GM12878 (cell line): ENCODE data around the gene AP2B1. TPM values are rescaled to one million over a fixed set of nuclear protein-coding genes. Genes with fewer than 3 reads are reported as not detected.

Experiments
- CBX5 ChIP-seq: sonication (generic); IDR thresholded peaks from 2 replicates; pipeline ENCODE4 v1.6.1; 2016; ENCODE audit warnings: low read depth, moderate library complexity, mild to moderate bottlenecking, inconsistent platforms
- CHD1 ChIP-seq: IDR thresholded peaks from 2 replicates; pipeline ENCODE4 v1.6.1; 2012; ENCODE audit warnings: low read depth, low read length, improper control_type of control experiment
- EED ChIP-seq: sonication (generic); IDR thresholded peaks from 2 replicates; pipeline ENCODE4 v1.6.1; 2016; ENCODE audit warnings: antibody characterized with exemption, low read depth
- EGR1 ChIP-seq, 2 experiments: IDR thresholded peaks; 1 replicate in 1 of 2; 2 replicates in 1 of 2; pipeline ENCODE4 v1.6.1; 2011 to 2012; ENCODE audit warnings: low read depth in 2 of 2, low read length in 2 of 2, borderline replicate concordance in 1 of 2, mild to moderate bottlenecking in 1 of 2, moderate library complexity in 1 of 2
- GATAD2B ChIP-seq: fragments of 450-650 bp; conservative IDR thresholded peaks from 2 replicates; pipeline ENCODE4 v1.6.1; 2017; ENCODE audit warnings: low read depth, mild to moderate bottlenecking, moderate library complexity
- HCFC1 ChIP-seq: fragments of 150-350 bp; IDR thresholded peaks from 2 replicates; pipeline ENCODE4 v1.6.1; 2014; ENCODE audit warnings: low read length
- JUND ChIP-seq: IDR thresholded peaks from 2 replicates; pipeline ENCODE4 v1.6.1; 2012; ENCODE audit warnings: low read depth, mild to moderate bottlenecking, low read length, improper control_type of control experiment, moderate library complexity
- MXI1 ChIP-seq: fragments of 150-350 bp; IDR thresholded peaks from 2 replicates; pipeline ENCODE4 v1.6.1; 2011; ENCODE audit warnings: low read depth, mild to moderate bottlenecking, inconsistent platforms, low read length, improper control_type of control experiment
- NR2F1 ChIP-seq: fragments of 450-650 bp; conservative IDR thresholded peaks from 2 replicates; pipeline ENCODE4 v1.6.1; 2017; ENCODE audit warnings: mild to moderate bottlenecking
- RAD51 ChIP-seq: fragments of 450-650 bp; IDR thresholded peaks from 2 replicates; pipeline ENCODE4 v1.6.1; 2016; ENCODE audit warnings: moderate library complexity, mild to moderate bottlenecking, inconsistent platforms
- RBBP5 ChIP-seq: fragments of 200-600 bp; sonication (generic); conservative IDR thresholded peaks from 2 replicates; pipeline ENCODE4 v1.6.1; 2016
- SMAD5 ChIP-seq: IDR thresholded peaks from 2 replicates; pipeline ENCODE4 v1.6.1; 2016; ENCODE audit warnings: antibody characterized with exemption, low read depth
- SMARCA5 ChIP-seq: fragments of 450-650 bp; IDR thresholded peaks from 2 replicates; pipeline ENCODE4 v1.6.1; 2017; ENCODE audit warnings: mild to moderate bottlenecking
- SP1 ChIP-seq: IDR thresholded peaks from one replicate; pipeline ENCODE4 v1.6.1; 2011; ENCODE audit warnings: low read depth, low read length
- STAT3 ChIP-seq: IDR thresholded peaks from 2 replicates; pipeline ENCODE4 v1.6.1; 2011; ENCODE audit warnings: low read depth, low read length, improper control_type of control experiment
- YBX1 ChIP-seq: fragments of 450-650 bp; IDR thresholded peaks from 2 replicates; pipeline ENCODE4 v1.6.1; 2016; ENCODE audit warnings: antibody characterized with exemption
- ZBED1 ChIP-seq: IDR thresholded peaks from 2 replicates; pipeline ENCODE4 v1.6.1; 2016; ENCODE audit warnings: borderline replicate concordance
- ZNF274 ChIP-seq: IDR thresholded peaks from one replicate; pipeline ENCODE4 v1.8.0; 2011; ENCODE audit not compliant: insufficient read length, insufficient read depth
- polyA plus RNA-seq, 11 experiments: library from polyadenylated mRNA; depleted of rRNA in 4 of 11; unstranded in 6 of 11; stranded (reverse) in 5 of 11; fragments of >200 nt; fragmentation: Nextera tagmentation in 4 of 11; fragmentation: Illumina TruSeq in 1 of 11; extraction: Ambion mirVana in 4 of 11; extraction: Trizol in 1 of 11; gene quantifications; 1 replicate in 1 of 11; 2 replicates in 10 of 11; pipeline versions ENCODE4 v1.2.1 to v1.2.3, GENCODE V29; 2011 to 2016; ENCODE audit warnings: inconsistent platforms in 2 of 11, missing spikeins in 2 of 11, low read depth in 1 of 11
- total RNA-seq, 4 experiments: library from RNA; depleted of rRNA in 3 of 4; stranded (reverse); fragments of >200 nt in 3 of 4; fragmentation: Illumina TruSeq in 1 of 4; extraction: Trizol in 1 of 4; gene quantifications; 2 replicates each; pipeline versions ENCODE4 v1.2.1 to v1.2.3, GENCODE V29; 2013 to 2021
- TF ChIP-seq, protein P1 (sequence below): fragments of 450-650 bp; IDR thresholded peaks from 2 replicates; pipeline ENCODE4 v1.6.1; 2016; ENCODE audit warnings: mild to moderate bottlenecking, moderate library complexity, borderline replicate concordance
- TF ChIP-seq, protein P2 (sequence below): fragments of 450-650 bp; formaldehyde crosslinking; IDR thresholded peaks from 2 replicates; pipeline ENCODE4 v1.4.0; 2020; ENCODE audit warnings: mild to moderate bottlenecking, moderate library complexity
- TF ChIP-seq, protein P3 (sequence below): fragments of 450-650 bp; formaldehyde crosslinking; IDR thresholded peaks from 2 replicates; pipeline ENCODE4 v1.4.0; 2022; ENCODE audit warnings: mild to moderate bottlenecking, moderate library complexity

AP2B1 gene
- total and polyA plus RNA-seq, 10 of the 15 experiments (the other 5 are each of a cell fraction or from before 2014, with no cell fraction given), result 18.6 to 112 (median 53.9) TPM

DNA sequence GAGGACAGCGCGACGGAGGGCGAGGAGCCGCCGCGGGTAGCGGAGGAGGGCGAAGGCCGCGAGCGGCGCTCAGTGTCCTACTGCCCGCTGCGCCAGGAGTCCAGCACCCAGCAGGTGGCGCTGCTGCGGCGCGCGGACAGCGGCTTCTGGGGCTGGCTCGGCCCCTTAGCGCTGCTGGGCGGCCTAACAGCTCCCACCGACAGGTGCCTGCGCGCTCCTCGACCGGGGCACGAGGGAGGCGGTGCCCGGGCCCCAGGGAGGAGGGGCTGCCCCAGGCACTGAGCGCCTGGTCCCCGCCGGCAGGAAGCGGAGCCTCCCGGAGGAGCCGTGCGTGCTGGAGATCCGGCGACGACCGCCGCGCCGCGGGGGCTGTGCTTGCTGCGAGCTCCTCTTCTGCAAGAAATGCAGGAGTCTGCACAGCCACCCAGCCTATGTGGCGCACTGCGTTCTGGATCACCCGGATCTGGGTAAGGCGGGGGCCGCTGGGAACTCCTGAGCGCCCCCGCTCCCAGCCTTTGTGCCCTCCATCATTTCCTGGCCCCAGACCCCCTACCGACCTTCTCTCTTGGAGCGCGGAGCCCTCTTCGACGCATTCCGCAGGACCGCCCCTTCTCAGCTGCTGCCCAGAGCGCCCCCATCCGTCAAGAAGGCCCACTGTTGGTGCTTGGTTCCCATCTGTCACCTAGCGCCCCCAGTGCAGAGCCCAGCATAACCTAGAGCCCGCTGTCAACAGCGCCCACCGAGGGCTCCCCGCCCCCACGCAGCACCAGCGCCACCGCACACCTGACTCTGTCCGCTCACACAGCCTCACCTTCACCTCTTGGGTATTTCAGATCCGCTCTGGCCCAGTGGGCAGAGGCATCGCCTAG is 177.2 kb downstream of the AP2B1 start (continued):
- TF ChIP-seq, protein P1, sequence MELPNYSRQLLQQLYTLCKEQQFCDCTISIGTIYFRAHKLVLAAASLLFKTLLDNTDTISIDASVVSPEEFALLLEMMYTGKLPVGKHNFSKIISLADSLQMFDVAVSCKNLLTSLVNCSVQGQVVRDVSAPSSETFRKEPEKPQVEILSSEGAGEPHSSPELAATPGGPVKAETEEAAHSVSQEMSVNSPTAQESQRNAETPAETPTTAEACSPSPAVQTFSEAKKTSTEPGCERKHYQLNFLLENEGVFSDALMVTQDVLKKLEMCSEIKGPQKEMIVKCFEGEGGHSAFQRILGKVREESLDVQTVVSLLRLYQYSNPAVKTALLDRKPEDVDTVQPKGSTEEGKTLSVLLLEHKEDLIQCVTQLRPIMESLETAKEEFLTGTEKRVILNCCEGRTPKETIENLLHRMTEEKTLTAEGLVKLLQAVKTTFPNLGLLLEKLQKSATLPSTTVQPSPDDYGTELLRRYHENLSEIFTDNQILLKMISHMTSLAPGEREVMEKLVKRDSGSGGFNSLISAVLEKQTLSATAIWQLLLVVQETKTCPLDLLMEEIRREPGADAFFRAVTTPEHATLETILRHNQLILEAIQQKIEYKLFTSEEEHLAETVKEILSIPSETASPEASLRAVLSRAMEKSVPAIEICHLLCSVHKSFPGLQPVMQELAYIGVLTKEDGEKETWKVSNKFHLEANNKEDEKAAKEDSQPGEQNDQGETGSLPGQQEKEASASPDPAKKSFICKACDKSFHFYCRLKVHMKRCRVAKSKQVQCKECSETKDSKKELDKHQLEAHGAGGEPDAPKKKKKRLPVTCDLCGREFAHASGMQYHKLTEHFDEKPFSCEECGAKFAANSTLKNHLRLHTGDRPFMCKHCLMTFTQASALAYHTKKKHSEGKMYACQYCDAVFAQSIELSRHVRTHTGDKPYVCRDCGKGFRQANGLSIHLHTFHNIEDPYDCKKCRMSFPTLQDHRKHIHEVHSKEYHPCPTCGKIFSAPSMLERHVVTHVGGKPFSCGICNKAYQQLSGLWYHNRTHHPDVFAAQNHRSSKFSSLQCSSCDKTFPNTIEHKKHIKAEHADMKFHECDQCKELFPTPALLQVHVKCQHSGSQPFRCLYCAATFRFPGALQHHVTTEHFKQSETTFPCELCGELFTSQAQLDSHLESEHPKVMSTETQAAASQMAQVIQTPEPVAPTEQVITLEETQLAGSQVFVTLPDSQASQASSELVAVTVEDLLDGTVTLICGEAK, result no peak
- TF ChIP-seq RAD51, result no peak
- no peak for TF ChIP-seq HCFC1
- no peak for TF ChIP-seq JUND
- no peak for TF ChIP-seq MXI1
- no peak for TF ChIP-seq EED
- TF ChIP-seq, protein P2, sequence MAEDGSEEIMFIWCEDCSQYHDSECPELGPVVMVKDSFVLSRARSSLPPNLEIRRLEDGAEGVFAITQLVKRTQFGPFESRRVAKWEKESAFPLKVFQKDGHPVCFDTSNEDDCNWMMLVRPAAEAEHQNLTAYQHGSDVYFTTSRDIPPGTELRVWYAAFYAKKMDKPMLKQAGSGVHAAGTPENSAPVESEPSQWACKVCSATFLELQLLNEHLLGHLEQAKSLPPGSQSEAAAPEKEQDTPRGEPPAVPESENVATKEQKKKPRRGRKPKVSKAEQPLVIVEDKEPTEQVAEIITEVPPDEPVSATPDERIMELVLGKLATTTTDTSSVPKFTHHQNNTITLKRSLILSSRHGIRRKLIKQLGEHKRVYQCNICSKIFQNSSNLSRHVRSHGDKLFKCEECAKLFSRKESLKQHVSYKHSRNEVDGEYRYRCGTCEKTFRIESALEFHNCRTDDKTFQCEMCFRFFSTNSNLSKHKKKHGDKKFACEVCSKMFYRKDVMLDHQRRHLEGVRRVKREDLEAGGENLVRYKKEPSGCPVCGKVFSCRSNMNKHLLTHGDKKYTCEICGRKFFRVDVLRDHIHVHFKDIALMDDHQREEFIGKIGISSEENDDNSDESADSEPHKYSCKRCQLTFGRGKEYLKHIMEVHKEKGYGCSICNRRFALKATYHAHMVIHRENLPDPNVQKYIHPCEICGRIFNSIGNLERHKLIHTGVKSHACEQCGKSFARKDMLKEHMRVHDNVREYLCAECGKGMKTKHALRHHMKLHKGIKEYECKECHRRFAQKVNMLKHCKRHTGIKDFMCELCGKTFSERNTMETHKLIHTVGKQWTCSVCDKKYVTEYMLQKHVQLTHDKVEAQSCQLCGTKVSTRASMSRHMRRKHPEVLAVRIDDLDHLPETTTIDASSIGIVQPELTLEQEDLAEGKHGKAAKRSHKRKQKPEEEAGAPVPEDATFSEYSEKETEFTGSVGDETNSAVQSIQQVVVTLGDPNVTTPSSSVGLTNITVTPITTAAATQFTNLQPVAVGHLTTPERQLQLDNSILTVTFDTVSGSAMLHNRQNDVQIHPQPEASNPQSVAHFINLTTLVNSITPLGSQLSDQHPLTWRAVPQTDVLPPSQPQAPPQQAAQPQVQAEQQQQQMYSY (CRISPR knock-in tag), result no peak
- no peak for TF ChIP-seq YBX1
- TF ChIP-seq CHD1, result no peak
- no peak for TF ChIP-seq STAT3
- no peak for TF ChIP-seq ZNF274
- peak; percentile 98 for TF ChIP-seq SMARCA5
- peak; percentile 58 for TF ChIP-seq NR2F1
- TF ChIP-seq GATAD2B, result peak; percentile 92
- TF ChIP-seq, protein P3, sequence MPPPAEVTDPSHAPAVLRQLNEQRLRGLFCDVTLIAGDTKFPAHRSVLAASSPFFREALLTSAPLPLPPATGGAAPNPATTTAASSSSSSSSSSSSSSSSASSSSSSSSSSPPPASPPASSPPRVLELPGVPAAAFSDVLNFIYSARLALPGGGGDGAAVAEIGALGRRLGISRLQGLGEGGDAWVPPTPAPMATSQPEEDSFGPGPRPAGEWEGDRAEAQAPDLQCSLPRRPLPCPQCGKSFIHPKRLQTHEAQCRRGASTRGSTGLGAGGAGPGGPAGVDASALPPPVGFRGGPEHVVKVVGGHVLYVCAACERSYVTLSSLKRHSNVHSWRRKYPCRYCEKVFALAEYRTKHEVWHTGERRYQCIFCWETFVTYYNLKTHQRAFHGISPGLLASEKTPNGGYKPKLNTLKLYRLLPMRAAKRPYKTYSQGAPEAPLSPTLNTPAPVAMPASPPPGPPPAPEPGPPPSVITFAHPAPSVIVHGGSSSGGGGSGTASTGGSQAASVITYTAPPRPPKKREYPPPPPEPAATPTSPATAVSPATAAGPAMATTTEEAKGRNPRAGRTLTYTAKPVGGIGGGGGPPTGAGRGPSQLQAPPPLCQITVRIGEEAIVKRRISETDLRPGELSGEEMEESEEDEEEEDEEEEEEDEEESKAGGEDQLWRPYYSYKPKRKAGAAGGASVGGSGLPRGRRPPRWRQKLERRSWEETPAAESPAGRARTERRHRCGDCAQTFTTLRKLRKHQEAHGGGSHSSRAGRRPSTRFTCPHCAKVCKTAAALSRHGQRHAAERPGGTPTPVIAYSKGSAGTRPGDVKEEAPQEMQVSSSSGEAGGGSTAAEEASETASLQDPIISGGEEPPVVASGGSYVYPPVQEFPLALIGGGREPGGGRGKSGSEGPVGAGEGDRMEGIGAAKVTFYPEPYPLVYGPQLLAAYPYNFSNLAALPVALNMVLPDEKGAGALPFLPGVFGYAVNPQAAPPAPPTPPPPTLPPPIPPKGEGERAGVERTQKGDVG, result no peak
- TF ChIP-seq SP1, result peak; percentile 49
- TF ChIP-seq EGR1 (IDR thresholded peaks at IDR 0.05; ENCODE audit: borderline replicate concordance in 1 of 2, low read depth in 2 of 2, low read length in 2 of 2), result peak in 1 of 2 experiments; percentile 22; a peak in 1 of 3 replicates
- TF ChIP-seq SMAD5, result no peak
- TF ChIP-seq CBX5, result no peak
- no peak for TF ChIP-seq ZBED1
- no peak for TF ChIP-seq RBBP5
